NB4 (cell line): ENCODE results near the gene NAXE.
A peak's percentile ranks its signal among the peaks of the same experiment; 100 is the strongest.
"Not testable (repeated sequence)": the region's sequence is repeated elsewhere in the genome, so short reads cannot be mapped to it uniquely, and the experiment has no call there.

Source experiments
- DNase-seq: peaks from one replicate; pipeline ENCODE4 v3.0.0; 2010; ENCODE audit warnings: low read depth
- H3K4me3 ChIP-seq: one replicate; pipeline ENCODE4 v1.5.1; 2011; ENCODE audit warnings: mild to moderate bottlenecking, low read depth, low read length, moderate library complexity
- CTCF ChIP-seq: IDR thresholded peaks from one replicate; pipeline ENCODE4 v1.5.1; 2012; ENCODE audit warnings: low read depth, low read length
- MAX ChIP-seq: IDR thresholded peaks from 2 replicates; pipeline ENCODE4 v1.6.1; 2011; ENCODE audit warnings: low read depth, low read length
- MYC ChIP-seq: IDR thresholded peaks from 2 replicates; pipeline ENCODE4 v1.6.1; 2011; ENCODE audit warnings: low read depth, low read length
- POLR2A ChIP-seq: IDR thresholded peaks from 2 replicates; pipeline ENCODE4 v1.6.1; 2011; ENCODE audit warnings: mild to moderate bottlenecking; ENCODE audit not compliant: insufficient read length; ENCODE audit errors: extremely low read depth

The NAXE gene

DNA sequence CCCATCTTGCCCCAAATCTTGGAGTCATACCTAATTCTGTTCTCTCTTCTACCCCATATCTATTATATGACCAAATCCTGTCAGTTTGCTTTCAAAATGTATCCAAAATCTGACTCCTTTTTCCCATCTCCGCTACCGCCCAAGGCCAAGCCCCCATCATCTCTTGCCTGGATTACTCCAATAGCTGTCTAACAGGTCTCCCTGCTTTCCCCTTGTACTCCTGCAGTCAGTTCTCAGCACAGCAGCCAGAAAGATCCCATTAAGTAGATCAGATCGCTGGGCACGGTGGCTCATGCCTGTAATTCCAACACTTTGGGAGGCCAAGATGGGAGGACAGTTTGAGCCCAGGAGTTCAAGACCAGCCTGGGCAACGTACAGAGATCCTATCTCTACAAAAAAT lies 39.1 kb upstream of the NAXE start:
- no peak for DNase-seq
- H3K4me3 ChIP-seq, result no peak overlapping the region
- no peak for TF ChIP-seq POLR2A
- no peak for TF ChIP-seq CTCF
- TF ChIP-seq MAX, result no peak
- TF ChIP-seq MYC, result no peak

DNA sequence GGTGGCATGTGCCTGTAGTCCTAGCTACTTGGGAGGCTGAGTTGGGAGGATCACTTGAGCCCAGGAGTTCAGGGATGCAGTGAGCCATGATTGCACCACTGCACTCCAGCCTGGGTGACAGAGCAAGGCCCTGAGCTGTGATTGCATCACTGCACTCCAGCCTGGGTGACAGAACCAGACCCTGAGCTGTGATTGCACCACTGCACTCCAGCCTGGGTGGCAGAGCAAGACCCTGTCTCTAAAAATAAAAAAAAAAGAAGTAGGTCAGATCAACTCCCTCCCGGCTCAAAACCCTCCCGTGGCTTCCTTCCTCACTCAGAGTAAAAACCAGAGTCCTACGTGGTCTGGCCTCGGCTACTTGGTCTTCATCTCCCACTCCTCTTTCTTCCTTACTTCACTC lies 38.6 kb upstream of the NAXE start:
- DNase-seq, result peak; percentile 88
- not testable (repeated sequence) for H3K4me3 ChIP-seq

GRCh38 chr1:156553860-156554485 lies 37.6 kb upstream of the NAXE start:
- no peak for TF ChIP-seq CTCF
- no peak for TF ChIP-seq MYC
- no peak for TF ChIP-seq MAX
- TF ChIP-seq POLR2A, result no peak
- no peak overlapping the region for H3K4me3 ChIP-seq
- DNase-seq, result no peak

DNA sequence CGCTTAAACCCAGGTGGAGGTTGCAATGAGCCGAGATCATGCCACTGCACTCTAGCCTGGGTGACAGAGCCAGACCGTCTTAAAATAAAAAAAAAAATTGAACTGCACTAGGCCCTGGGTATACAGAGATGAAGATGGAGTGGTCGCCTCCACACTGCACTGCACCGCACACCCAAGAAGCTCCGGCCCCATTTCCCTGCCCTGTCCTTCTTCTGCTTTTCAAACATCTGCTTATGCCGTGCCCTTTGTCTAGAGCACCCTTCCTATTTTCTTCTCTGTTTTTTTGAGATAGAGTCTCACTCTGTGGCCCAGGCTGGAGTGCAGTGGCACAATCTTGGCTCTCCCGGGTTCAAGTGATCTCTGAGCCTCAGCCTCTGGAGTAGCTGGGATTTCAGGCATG lies 36.6 kb upstream of the NAXE start:
- DNase-seq, result no peak
- H3K4me3 ChIP-seq, result no peak overlapping the region
- TF ChIP-seq MAX, result no peak

GRCh38 chr1:156555715-156556114 lies 35.9 kb upstream of the NAXE start:
- no peak overlapping the region for H3K4me3 ChIP-seq
- no peak for DNase-seq
- no peak for TF ChIP-seq CTCF
- TF ChIP-seq MYC, result no peak
- no peak for TF ChIP-seq MAX
- TF ChIP-seq POLR2A, result no peak

DNA sequence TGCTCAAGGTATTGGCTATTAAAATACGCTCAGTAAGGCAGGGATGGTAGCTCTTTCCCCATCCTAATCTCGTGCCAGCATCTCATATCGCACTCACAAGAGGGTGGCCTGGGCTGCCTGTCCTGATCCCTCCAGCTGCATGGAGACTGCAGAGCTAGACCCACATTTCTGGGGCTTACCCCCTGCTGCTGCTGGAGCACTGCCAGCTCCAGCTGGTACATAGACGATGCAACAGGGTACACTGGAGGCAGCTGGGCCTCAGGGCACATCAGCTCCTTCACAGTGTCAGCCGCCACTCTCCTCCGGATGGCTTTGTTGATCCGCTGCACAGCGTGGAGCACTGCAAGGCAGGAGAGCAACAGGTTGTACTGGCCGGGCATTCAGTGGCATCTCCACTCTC lies 35.2 kb upstream of the NAXE start:
- no peak for DNase-seq
- no peak for TF ChIP-seq MYC
- no peak for TF ChIP-seq MAX
- TF ChIP-seq POLR2A, result no peak
- no peak for TF ChIP-seq CTCF
- H3K4me3 ChIP-seq, result no peak overlapping the region

DNA sequence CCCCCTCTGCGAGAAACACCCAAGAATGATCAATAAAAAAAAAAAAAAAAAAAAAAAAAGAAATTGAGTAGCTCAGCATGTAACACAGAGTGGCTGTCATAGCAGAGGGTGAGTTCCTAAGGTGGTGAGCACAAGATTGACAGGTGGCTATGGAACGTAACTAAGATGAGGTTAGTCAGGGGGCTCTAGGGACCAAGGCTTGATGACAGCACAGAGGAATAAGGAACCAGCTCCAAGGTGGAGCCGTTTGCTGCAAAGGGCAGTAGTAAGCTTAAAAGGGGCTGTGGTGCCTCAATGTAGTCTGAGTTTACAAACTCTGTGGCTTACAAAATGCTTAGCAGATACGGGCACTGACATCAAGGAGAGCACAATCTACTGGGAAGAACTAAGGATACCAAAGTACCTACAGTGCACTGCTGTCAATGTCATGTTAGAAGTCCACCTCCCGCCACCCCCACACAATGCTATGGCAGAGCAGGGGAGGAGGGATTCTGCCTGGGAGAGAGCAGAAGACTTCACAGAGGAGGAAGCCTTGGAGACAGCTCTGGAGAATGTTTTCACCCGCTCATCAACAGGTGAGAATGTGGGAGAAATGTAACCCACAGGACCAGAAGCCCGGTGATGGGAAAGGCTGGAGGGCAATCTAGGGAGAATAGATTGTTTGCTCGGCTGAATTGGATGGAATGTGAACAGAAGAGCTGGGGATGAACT lies 32.3 kb upstream of the NAXE start:
- TF ChIP-seq MAX (no peak), CTCF (no peak), MYC (no peak), POLR2A (no peak)
- no peak for DNase-seq
- H3K4me3 ChIP-seq, result no peak overlapping the region
